Endothelial cell of umbilical vein (primary cell): ENCODE measurements around the gene DPP6.
"Not testable (repeated sequence)": the region's sequence is repeated elsewhere in the genome, so short reads cannot be mapped to it uniquely, and the experiment has no call there.

Source experiments
- POLR2AphosphoS5 ChIP-seq: IDR thresholded peaks from 2 replicates; pipeline ENCODE4 v1.6.1; 2012; ENCODE audit warnings: low read depth, mild to moderate bottlenecking, control low read depth, low read length, moderate library complexity; ENCODE audit not compliant: insufficient read depth
- TF ChIP-seq, protein P1 (sequence below), 2 donors: IDR thresholded peaks; 1 replicate in 1 of 2; 2 replicates in 1 of 2; pipeline ENCODE4 v1.5.1; 2011; ENCODE audit warnings: low read length in 2 of 2, mild to moderate bottlenecking in 2 of 2, moderate library complexity in 2 of 2, control low read depth in 1 of 2, inconsistent platforms in 1 of 2, low read depth in 1 of 2; ENCODE audit not compliant: insufficient read depth in 1 of 2; ENCODE audit errors: extremely low read depth in 1 of 2

DNA sequence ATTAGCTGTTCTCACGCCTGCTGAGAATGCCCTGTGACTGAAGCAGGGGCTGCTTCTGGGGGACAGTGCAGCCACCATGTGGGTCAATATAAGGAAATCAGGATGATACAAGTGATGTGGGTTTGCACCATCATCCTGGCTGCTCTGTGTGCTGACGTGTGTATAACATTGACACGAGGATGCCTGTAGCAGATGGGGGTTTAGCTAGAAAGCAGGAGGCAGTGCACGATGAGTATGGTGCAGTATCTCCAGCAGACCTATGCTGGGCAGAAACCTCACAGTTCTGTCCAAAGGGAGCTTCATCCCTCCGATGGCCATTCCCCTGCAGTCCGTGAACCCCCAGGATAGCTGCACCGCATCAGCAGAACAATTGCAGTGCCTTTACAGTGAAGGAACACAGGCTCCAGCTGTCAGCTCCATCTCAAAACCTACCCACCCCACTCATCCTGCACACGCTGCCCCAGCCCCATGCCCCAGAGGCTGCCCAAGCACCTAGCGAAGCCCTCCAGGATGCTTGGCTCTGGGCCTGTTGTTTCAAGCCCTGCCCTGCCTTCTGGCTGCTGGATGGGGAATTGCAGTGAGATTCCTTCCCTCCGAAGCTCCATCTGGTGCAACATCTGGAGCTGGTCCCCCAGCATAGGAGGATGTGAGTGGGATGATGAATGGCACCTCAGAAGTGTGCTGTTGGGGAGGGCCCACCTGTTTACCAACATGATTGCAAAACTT, 96.8 kb downstream of the DPP6 start:
- not testable (repeated sequence) for TF ChIP-seq POLR2AphosphoS5
- TF ChIP-seq, protein P1, sequence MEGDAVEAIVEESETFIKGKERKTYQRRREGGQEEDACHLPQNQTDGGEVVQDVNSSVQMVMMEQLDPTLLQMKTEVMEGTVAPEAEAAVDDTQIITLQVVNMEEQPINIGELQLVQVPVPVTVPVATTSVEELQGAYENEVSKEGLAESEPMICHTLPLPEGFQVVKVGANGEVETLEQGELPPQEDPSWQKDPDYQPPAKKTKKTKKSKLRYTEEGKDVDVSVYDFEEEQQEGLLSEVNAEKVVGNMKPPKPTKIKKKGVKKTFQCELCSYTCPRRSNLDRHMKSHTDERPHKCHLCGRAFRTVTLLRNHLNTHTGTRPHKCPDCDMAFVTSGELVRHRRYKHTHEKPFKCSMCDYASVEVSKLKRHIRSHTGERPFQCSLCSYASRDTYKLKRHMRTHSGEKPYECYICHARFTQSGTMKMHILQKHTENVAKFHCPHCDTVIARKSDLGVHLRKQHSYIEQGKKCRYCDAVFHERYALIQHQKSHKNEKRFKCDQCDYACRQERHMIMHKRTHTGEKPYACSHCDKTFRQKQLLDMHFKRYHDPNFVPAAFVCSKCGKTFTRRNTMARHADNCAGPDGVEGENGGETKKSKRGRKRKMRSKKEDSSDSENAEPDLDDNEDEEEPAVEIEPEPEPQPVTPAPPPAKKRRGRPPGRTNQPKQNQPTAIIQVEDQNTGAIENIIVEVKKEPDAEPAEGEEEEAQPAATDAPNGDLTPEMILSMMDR (IDR thresholded peaks at IDR 0.05; ENCODE audit: extremely low read depth in 1 of 2, insufficient read depth in 1 of 2, low read depth in 1 of 2, low read length in 2 of 2): not testable (repeated sequence)
